NCI-H526 (cell line): Measurements from ENCODE around the gene GPR89A.
"Not testable (repeated sequence)": the region's sequence is repeated elsewhere in the genome, so short reads cannot be mapped to it uniquely, and the experiment has no call there.

Experiments
- DNase-seq, 2 experiments: peaks; one replicate each; lab custom pipeline; 2025; lab: John Stamatoyannopoulos, UW

The GPR89A gene

DNA sequence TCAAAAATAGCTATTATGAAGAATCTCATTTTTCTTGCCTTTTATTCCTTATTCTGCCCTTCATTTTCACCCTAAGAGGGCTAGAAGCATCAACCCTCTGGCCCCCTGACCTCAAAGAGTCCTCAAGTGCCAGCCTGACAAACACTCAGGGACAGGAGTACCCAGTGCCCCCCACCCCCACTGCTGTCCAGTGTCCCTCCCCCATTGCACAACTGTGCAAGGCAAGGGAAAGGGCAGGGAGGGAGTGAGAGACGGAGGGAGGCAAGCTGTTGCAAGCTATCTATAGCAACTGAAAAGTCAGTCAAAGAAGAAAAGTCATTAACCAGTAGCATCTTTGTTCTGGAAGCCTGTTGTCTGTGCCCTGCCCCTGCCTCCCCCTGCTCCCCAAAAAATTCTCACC, 78.3 kb downstream of the GPR89A start:
- not testable (repeated sequence) for DNase-seq

DNA sequence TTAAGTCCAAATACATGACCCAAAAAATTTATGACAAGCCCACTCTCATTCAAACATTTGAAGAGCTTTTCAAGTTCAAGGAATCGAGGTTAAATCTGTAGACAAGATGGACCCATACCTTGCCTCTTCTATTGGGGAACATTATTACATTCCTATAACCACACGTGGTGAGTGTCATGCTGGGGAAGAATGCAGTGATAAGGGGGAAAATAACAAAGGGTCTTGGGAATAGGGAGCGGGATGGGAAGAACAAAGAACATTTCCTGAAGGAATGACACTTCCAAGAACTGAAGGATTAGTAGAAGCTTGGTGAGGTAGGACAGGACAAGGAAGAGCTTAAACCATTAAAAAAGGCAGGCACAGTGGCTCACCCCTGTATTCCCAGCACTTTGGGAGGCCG, 80.5 kb downstream of the GPR89A start:
- no peak for DNase-seq

DNA sequence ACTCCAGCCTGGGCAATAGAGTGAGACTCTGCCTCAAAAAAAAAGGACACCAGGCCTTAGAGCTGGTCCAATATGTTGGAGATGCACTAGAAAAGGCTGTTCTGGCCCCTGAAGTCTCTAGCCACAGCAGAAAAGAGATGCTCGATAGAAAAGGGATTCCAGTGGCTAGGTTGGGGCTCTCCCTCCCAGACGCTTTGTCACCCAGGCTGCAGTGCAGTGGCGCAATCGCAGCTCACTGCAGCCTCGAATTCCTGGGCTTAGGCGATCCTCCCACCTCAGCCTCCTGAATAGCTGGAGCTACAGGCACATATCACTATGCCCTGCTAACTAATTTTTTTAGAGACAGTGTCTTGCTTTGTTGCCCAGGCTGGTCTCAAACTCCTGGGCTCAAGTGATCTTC, 81.1 kb downstream of the GPR89A start:
- DNase-seq, result no peak

DNA sequence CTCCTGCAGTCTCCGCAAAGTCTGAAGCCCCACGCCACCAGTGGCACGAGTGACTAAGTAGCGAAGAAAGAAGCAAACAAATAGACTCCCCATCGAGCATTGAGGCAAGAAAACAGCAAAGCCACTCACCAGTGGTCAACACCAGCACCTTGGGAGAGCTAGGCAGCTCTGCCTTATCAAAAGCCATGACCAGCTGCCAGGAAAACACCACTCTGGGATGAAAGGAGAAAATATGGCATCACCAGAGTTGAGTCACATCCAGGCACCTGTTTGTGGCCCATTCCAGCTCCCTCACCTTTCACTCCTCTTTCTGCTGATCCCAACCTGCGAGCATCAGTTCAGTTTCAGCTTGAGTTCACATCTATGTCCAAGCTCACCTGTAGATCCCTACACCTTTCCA, 82.1 kb downstream of the GPR89A start:
- no peak for DNase-seq

DNA sequence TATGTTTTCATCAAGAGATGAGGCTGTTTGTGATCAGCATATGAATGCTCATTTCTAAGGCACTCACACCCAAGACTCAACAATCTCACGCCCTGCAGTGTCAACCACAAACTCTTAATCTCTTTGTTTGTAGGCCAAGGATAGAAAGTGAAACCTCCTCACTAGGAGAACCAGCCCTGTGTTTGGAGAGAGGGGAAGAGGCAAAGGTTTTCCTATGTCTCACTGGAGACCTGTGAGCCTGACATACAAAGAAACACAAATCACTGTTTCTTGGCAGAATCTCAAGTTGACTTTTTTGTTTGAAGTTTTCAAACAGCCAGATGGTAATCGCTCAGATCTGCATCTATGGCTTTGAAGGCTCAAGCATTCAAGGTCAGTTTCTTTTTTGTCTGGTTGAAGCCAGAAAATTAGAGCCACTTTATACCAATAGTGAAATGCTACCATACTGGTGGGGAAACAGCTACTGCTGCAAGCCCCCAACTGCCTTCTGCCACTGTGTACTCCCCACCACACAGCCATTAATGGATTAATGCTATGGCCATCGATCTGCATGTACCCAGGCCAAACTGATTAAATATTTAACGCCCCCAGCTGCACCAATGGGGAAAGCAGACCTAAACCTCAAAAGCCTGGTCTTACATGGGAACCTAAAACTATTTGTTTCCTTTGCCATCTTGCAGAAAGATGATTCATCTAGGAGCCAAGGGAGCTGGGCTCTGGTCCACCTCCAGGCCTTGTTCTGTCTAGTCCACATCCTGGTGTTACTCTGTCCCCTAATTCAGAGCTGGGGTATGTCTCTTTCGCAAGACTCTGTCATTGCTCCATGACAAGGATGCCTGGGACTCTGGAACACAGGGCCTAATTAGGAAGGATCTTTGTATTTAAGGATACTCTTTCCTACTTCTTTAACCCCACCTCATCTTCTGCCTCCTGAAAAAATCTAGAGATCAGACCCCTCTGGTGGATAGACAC, 83.1 kb downstream of the GPR89A start:
- DNase-seq, result no peak

DNA sequence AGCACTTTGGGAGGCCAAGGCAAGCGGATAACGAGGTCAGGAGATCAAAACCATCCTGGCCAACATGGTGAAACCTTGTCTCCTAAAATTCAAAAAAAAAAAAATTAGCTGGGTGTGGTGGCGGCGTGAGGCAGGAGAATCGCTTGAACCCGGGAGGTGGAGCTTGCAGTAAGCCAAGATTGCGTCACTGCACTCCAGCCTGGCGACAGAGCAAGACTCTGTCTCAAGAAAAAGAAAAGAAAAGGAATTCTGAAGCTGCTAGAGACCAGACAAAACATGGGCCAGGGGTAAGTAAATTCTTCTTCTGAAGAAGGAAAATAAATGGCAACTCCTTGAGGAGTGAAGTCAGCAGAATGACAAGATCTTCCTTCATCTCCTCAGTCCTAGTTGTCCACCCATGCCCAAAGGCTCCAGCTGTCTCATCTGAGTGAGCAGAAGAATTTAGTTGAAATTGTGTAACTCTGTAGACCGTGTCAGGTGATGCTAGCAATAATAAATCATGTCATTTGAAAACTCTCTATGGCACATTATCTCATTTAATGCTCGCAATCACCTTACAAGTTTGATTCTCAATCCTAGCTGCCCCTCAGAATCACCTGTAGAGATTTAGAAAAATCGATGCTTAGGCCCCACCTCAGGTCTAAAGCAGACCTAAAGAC, 85.1 kb downstream of the GPR89A start:
- no peak for DNase-seq

DNA sequence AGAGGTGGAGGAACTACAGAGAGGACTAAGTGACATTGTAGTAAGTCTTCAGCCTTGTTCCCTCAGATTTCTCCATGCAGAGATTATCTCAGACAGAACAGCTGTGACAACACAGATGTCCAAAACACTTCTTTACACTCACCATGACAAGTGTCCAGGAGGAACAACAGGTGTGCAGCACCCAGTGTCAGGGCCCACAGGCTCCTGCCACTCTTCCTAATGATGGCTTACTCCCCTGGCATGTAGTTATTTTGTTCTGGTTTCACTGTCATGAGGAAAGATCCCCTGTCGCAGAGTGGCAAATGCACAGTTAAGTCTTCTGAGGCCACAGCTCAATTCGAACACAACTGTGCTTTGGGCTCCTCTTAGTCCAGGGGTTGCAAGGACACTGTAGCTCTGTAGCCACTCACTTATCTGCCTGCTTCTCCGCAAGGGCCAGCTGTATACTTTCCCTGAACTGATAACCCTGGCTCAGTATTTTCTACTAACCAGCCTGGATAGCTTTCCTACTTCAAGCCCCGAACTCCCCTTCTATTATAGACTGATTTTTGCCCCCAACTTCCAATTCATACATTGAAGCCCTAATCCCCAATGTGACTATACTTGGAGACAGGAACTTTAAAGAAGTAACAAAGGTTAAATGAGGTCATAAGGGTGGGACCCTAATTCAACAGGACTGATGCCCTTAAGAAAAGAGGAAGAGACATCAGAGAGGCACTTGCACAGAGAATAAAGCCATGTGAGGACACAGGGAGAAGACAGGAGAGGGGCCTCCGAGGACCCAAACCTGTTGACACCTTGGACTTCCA, 88.2 kb downstream of the GPR89A start:
- DNase-seq, result no peak

DNA sequence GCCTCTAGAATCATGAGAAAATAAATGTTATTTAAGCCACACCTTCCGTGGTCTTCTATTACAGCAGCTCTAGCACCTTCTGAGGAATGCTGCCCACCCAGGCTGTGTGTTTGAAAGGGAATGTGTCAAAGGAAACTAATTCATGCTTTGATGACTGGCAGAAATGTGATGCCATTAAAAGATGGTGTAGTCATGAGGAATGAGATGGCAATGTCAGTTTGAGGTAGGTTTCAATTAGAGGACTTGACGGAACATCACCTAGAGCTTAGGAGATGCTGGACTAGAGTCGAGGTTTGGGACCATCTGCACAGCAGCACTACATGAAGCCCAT, 88.8 kb downstream of the GPR89A start:
- DNase-seq, result no peak

DNA sequence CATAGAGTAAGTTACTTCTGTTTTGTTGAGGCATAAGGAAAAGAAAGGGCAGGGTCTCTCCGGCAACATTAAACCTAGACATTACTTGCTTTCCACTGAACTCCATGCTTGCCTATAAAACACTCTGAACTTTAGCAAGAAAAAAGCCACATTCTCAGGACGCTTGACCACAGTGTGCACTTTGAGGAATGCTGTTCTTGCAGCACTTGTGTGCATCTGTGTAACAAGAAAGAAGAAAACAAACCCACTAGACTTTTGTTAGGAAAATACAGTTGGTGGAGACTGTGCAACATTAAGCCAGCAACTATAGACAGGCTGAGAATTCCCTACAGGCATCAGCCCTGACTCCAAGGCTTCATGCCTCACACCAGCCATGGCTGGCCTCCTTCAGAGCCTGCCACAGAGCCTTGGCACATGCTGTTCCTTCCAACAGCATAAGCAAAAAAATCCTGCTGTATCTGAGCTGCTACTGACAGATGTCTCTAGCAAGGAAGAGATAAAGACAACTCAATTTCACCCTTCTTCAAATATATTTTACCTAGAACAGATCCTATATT, 93.6 kb downstream of the GPR89A start:
- DNase-seq, result no peak

DNA sequence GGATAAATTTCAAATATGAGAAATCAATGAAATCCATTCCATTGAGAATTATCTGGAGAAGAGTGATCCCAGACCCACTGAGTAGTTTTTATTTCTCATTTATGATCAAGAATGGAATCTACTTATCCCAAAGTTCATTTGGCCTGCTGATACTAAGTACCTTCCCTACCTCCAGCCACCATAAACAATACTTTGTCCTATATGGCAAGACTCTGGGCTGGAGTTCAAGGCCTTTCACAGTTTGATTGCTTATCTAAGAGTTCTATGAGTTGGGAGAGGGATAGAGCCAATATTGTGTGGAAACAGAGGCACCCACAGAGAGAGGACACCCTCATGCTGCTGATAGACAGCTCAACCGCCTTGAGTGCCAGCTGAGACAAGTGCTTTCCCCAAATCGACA, 94.3 kb downstream of the GPR89A start:
- no peak for DNase-seq

DNA sequence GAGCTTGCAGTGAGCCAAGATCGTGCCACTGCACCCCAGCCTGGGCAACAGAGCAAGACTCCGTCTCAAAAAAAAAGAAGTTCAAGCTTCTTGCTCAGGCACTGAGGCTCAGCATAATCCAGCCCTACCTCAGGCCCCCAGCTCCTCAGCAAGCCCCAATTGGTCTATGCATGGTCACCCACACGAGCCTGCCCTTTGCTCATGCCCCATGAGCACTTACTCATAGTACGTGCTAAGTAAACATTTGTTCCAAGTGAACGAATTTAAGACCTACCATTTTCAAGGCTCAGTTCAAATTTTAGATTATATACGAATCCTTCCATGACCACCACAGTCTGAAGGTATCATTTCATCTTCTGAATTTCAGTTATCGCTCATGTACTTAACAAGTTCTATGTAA, 95.0 kb downstream of the GPR89A start:
- no peak for DNase-seq

DNA sequence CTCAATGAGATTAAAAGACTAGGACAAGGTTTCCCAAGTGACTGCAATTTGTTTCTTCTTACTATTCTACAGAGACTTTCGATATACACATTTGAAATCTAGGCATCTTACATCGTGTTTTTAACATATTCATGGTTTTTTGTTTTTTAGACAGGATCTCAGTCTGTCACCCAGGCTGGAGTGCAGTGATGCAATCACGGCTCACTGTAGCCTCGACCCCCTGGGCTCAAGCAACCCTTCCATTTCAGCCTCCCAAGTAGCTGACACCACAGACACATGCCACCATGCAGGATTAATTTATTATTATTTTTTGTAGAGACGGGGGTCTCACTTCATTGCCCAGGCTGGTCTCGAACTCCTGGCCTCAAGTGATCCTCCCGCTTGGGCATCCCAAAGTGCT, 97.8 kb downstream of the GPR89A start:
- no peak for DNase-seq

DNA sequence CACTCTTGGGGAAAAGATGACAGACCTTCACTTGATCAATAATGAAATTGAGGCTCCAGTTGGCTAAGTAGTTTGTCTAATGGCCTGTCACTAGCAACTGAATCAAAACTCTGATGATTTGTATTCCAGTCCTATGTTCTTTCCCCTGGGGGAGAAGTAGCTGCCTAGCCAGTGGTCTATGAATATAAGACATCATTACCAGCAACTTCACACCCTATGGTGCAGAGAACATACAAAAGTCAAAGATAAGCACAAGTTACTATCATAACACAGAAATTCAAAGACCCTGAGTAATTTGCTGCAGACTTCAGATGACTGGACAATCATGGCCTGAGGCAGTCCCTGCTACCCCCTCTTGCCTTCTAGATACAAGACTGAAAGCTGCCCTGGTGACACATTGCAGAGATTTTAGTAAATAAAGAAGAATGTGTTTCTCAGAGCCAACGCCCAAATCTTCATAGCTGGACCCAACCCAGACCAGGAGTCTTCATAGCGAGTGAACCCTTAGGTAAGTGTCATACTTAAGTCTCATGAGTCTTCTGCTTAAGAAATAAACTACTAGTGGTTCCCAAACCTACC, 98.4 kb downstream of the GPR89A start:
- DNase-seq, result no peak

DNA sequence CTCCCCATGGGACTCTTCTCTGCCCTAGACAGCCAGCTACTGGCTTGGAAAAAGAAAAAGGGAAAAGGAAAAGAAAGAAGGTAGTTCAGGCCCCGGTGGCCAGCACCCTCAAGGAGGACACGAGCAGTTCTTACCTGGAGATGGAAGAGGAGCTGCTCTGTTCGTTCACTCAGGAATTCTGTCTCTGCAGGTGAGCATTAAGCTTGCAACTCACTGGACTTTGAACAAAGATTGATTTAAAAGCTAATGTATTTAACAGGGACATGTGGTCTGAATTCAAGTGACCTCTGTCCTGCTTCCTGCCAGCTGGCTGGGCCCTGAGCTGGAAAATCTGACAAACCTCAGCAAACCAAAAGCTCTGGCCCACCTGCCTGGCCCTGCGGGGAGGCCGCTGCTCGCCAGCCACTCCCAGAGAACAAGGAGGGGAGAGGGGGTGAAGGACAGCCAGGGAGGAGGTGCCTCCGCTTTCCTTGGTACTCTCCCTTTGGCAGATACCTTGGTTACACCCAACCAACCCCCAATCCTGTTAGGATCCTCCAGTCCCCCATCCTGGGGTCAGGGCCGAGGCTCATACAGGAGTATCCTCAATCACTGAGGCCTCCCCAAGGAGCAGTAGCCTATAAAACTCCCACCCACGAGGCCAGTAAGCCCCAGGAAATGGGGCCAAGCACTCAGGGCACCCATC, 99.5 kb downstream of the GPR89A start, which contains the start of gene PDZK1:
PDZK1 (minus strand) TSS at position 186 of the 685 bp plus-strand sequence. CDS start 19,347 bp downstream, outside the sequence.
- DNase-seq, result no peak

DNA sequence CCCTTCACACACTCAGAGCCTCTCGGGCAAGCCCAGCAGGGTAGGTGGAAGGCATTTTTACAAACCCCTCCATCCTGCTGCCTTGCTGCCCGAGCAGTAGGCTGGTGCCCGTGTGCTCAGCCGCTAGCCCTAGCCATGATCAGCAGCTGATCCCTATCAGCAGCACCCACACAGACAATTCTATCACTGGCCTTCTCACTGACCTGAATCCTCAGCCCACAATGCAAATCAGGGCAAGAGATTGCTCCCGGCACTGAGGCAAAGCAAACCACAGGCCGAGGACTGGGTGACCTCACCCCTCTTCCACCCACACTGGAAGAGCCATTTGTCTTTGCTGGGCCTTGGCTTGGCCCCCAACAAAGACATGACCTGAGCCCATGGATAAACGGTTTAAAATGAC, 100.3 kb downstream of the GPR89A start:
- peak in 1 of 2 experiments; percentile 85 for DNase-seq

DNA sequence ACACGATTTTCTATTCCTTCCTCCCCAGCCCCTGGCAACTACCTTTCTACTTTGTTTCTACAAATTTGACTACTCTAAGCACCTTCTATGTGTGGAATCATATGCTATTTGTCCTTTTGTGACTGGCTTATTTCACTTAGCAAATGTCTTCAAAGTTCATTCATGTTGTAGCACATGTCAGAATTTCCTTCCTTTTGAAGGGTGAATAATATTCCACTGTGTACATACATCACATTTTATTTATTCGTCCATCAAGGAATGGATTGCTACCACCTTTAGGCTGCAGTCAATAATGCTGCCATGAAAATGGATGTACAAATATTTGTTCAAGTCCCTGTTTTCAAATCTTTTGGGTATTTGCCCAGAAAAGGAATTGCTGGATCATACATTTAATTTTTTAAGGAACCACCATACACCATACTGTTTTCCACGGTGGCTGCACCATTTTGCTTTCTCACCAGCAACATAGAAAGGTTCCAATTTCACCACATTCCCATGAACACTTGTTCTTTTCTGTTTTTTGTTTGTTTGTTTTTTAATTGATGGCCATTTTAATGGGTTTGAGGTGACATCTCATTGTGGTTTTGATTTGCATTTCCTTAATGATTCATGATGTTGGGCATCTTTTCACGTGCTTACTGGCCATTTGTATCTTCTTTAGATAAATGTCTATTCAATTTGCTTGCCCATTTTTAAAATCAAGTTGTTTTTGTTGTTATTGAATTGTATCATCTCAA, 102.7 kb downstream of the GPR89A start:
- DNase-seq, result no peak

DNA sequence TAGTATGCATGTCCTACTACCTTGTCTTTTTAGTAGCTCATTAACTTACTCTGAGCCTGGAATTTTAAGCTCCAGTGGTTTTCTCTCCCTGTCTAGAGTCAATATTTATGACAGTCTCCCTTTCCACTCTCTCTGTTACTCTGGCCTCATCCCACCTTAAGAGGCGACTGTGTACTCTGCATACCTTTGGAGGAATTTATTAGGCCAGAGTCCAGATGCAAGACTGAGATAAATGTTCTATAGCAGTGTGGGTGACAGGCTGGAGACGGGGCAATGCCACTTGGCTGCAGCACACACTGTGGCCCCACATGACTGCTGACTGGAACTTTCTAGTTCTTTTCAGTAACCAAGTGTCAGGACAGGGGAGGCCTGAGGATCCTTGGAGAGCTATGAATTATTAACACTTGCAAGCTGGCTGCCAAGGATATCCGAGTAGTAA, 103.4 kb downstream of the GPR89A start:
- peak in 1 of 2 experiments; percentile 29 for DNase-seq

DNA sequence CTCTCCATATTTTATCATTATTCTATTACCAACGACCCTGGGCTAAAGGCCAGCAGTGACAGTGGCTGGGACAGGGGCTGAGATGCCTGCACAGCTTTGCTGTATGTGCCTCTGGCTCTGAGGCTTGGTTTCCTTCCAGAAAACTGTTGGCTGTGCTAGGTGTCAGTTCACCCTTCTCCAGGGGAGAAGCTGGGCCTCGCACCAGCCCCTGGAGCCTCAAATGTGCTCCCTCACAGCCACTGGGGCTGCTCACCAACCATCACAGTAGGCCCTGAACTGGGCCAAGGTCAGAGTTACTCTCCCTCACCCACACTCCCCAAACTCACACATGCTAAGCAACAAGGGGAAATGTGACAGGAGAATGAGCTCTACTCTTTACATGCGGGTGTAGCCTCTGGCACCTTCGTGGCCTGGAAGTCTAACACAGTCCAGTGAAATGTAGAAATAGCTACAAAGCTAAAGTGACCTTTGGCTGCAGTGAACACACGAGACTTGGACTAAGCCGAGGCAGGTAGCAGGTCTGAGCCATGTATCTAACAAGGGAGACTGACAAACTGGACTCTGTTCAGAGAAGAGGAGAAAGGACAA, 106.8 kb downstream of the GPR89A start:
- DNase-seq, result no peak

DNA sequence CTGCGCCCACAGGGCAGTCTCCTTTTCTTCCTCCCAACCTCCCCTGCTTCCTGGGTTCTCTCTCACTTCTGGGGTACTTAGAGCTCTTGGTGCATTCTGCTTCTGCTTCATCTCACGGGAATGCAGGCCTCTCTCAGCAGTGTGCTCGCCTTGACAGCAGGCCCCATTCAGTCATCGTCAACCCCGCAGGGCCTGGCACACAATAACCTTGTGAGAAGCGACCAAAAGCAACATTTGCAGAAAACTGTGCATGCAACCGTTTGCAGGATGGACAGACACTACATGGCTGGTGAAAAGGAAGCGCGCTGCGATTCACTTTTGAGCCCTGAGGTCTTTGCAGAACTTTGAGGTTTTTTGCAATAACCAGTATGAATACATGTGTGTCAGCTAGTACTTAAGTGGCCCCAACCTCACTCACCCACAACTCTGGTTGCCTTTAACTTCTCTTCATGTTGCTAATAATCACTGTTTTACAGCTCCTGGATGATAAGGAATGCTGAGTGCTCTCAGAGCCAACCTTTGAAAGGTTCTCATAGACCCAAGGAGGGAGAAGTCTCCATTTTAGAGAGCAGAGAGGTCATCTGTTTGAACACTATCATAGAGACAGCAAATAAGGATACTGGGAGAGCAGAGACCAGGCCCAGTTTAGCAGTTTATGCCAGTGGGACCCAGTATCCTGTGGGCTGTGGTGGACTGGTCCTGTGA, 109.0 kb downstream of the GPR89A start:
- no peak for DNase-seq
